ENCODE measurements around the gene FGFBP1. TPM values are rescaled to one million over a fixed set of nuclear protein-coding genes. Genes with fewer than 3 reads are reported as not detected.

FGFBP1 gene
- total RNA-seq, 1 donor from 2014 or later, result not detected

DNA sequence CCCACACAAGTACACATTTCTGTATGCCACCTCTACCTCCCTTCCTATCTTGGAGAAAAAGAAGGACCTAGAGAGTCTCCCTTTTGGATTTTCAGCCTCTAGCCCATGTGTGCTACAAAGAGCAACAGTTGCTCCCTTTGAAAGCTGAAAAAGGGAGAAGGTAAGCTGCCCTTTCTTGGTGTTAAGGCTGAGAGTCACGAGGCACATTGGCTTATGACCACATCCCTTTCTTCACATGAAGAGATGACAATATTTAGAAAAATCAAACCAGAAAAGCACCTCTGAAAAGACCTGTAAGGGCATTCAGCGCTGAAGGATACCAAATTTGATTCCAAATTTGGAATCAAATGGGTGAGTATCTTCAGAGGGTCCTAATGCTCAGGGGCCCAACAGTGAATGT, 6.4 kb upstream of the FGFBP1 start:
- no peaks in the 10 kb centered on the region for H3K4me1 ChIP-seq
- intact Hi-C loops (cut with DNase I), result no loop called here
- no peak for TF ChIP-seq CTCF (IDR thresholded peaks at IDR 0.05)

DNA sequence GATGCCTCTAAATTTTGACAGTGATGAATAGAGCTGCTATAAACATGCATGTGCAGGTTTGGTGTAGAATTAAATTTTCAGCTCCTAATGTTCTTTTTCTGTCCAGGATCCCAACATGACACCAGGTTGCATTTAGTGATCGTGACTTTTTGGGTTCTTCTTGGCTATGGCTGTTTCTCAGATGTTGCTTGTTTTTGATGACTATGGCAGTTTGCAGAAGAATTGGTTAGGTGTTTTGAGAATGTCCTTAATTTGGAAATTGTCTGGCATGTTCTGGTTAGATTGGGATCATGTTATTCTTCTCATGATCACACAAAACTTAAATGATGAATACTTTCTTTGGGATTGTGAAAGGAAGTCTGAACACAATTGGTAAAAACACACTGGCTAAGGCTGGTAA, 3.7 kb upstream of the FGFBP1 start:
- H3K27me3 ChIP-seq, result no peaks in the 10 kb centered on the region
- H3K36me3 ChIP-seq, result no peaks in the 10 kb centered on the region
- no peak for TF ChIP-seq CTCF (IDR thresholded peaks at IDR 0.05)
- H3K4me3 ChIP-seq, result no peak overlapping the region
- no peaks in the 10 kb centered on the region for H3K4me1 ChIP-seq
- no peaks in the 10 kb centered on the region for H3K9me3 ChIP-seq
- DNase-seq (ENCODE audit: low spot score in 2 of 2), result no peak
- intact Hi-C loops (cut with DNase I), result no loop called here
- no peak overlapping the region for H3K27ac ChIP-seq

More for the DNA sequence above, 6.4 kb upstream of the FGFBP1 start:
- Histone ChIP-seq H3K9me3 (no peaks in the 10 kb centered on the region), H3K27ac (no peak overlapping the region), H3K27me3 (no peaks in the 10 kb centered on the region), H3K4me3 (no peak overlapping the region), H3K36me3 (no peaks in the 10 kb centered on the region)
- no peak for DNase-seq (ENCODE audit: low spot score in 2 of 2)

DNA sequence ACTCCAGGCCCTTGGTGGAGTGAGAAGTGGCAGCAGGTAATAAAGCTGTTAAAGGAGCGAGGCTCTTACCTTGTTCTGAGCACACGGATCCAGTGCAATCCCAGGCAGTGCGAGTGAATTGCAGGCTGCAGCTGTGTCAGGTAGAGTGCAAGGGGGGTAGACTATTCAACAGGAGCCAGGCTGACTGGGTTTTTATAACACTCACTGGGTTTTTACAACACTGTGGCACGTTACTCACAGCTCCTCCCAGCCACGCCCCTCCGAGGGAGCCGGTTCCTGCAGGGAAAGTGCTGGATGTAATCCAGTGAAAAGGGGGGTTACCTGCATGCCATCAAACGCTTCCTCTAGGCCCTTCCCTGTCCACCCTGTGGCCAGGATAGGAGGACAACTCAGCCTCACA, 358 bp downstream of the FGFBP1 start:
- H3K36me3 ChIP-seq, result no peaks in the 10 kb centered on the region
- intact Hi-C loops (cut with DNase I), result no loop called here
- no peak for TF ChIP-seq CTCF (IDR thresholded peaks at IDR 0.05)
- no peaks in the 10 kb centered on the region for H3K4me1 ChIP-seq
- H3K4me3 ChIP-seq, result no peak overlapping the region
- H3K9me3 ChIP-seq, result no peaks in the 10 kb centered on the region
- no peaks in the 10 kb centered on the region for H3K27me3 ChIP-seq
- no peak overlapping the region for H3K27ac ChIP-seq
- DNase-seq (ENCODE audit: low spot score in 2 of 2), result no peak

- no peaks in the 10 kb centered on the region for H3K27me3 ChIP-seq
- H3K4me1 ChIP-seq, result no peaks in the 10 kb centered on the region
- no peak overlapping the region for H3K27ac ChIP-seq
- no peak overlapping the region for H3K4me3 ChIP-seq
- intact Hi-C loops (cut with DNase I), result no loop called here
- DNase-seq (ENCODE audit: low spot score in 2 of 2), result no peak
- TF ChIP-seq CTCF (IDR thresholded peaks at IDR 0.05), result no peak
- H3K36me3 ChIP-seq, result no peaks in the 10 kb centered on the region
- no peaks in the 10 kb centered on the region for H3K9me3 ChIP-seq
Observed at GRCh38 chr4:15936495-15936894, 2.0 kb downstream of the FGFBP1 start.

DNA sequence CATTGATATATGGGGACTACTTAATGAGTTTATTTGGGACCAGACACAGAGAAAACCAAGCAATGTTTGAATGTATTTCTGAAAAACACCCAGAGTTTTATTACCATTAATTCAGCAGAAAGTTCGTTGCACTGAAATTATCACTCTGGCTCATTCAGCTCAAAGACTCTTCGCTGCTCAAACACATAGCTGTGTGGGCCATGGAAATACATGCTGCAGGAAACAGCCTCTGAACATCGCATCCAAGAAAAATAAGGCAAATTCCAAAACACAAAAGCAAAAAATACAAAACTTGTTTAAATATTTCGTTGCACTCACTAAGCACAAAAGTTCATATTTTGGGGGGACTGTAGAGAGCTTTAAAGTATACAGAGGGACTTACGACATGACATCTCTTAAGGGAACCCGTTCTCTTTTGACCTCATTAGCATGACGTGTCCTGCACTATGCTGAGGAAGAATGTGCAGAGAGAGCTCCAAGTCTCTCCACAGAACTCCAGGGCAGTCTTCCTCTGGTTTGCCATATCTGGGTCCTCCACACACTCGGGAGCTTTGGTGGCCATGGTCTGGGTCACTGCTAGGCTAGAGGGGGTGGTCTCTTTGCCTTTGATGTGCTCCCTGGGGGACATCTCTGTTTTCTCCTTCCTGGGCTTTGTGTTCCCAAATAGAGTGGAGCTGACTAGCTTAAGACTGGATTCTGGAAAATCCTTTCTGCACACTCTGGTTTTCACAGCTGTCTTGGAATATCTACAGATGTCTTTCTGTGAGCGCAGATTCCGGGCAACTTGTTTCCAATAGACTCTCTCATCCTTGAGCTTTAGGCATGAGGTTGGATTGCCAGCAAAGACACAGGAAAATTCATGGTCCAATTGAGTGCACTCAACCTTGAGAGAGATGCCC, 2.8 kb downstream of the FGFBP1 start:
- no peaks in the 10 kb centered on the region for H3K27me3 ChIP-seq
- no peaks in the 10 kb centered on the region for H3K4me1 ChIP-seq
- intact Hi-C loops (cut with DNase I), result no loop called here
- TF ChIP-seq CTCF (IDR thresholded peaks at IDR 0.05), result no peak
- H3K27ac ChIP-seq, result no peak overlapping the region
- H3K9me3 ChIP-seq, result no peaks in the 10 kb centered on the region
- H3K4me3 ChIP-seq, result peak overlapping the region in 1 of 2 donors; percentile 33
- no peaks in the 10 kb centered on the region for H3K36me3 ChIP-seq
- no peak for DNase-seq (ENCODE audit: low spot score in 2 of 2)

All from ascending aorta (tissue), 2 donors.